Transverse colon (tissue), 4 donors: ENCODE data around the gene PTPRD. TPM values are rescaled to one million over a fixed set of nuclear protein-coding genes. Genes with fewer than 3 reads are reported as not detected.

Experiments used
- DNase-seq: peaks from one replicate; pipeline ENCODE4 v3.0.0-alpha.2; 2019
- H3K27ac ChIP-seq, 4 donors: fragments of 200-600 bp; sonication (generic); 2 replicates each; pipeline ENCODE4 v1.5.1; 2016 to 2018; ENCODE audit warnings: inconsistent platforms in 4 of 4
- H3K27me3 ChIP-seq: fragments of 200-600 bp; sonication (generic); 2 replicates; pipeline ENCODE4 v1.5.1; 2017; ENCODE audit warnings: inconsistent platforms
- H3K36me3 ChIP-seq, 4 donors: fragments of 200-600 bp; sonication (generic); 2 replicates each; pipeline ENCODE4 v1.5.1; 2017 to 2019; ENCODE audit warnings: inconsistent platforms in 4 of 4
- H3K4me1 ChIP-seq, 4 donors: fragments of 200-600 bp; sonication (generic); 2 replicates each; pipeline ENCODE4 v1.5.1; 2017 to 2020; ENCODE audit warnings: inconsistent platforms in 4 of 4
- H3K4me3 ChIP-seq, 4 donors: fragments of 200-600 bp; sonication (generic); 1 replicate in 1 of 4; 2 replicates in 3 of 4; pipeline versions ENCODE4 v1.5.1 to v1.6.1; 2017 to 2019; ENCODE audit warnings: inconsistent platforms in 4 of 4
- H3K9me3 ChIP-seq, 2 donors: fragments of 200-600 bp; sonication (generic); 2 replicates each; pipeline ENCODE4 v1.5.1; 2017 to 2019; ENCODE audit warnings: inconsistent platforms in 2 of 2
- CTCF ChIP-seq, 5 experiments: fragments of 200-600 bp in 3 of 5; fragments of 450-650 bp in 2 of 5; sonication (generic) in 3 of 5; IDR thresholded peaks; 1 replicate in 2 of 5; 2 replicates in 3 of 5; pipeline ENCODE4 v1.5.1; 2016 to 2017; ENCODE audit warnings: antibody characterized with exemption in 5 of 5, inconsistent platforms in 3 of 5, mild to moderate bottlenecking in 2 of 5, moderate library complexity in 1 of 5
- EP300 ChIP-seq: sonication (generic); formaldehyde crosslinking; IDR thresholded peaks from one replicate; pipeline ENCODE4 v1.6.1; 2017; ENCODE audit warnings: antibody characterized with exemption, low read depth
- POLR2A ChIP-seq: fragments of 450-650 bp; IDR thresholded peaks from one replicate; pipeline ENCODE4 v1.6.1; 2016; ENCODE audit warnings: antibody characterized with exemption, mild to moderate bottlenecking, moderate library complexity
- POLR2AphosphoS5 ChIP-seq, 3 donors: sonication (generic); formaldehyde crosslinking; IDR thresholded peaks; one replicate each; pipeline ENCODE4 v1.6.1; 2016; ENCODE audit warnings: antibody characterized with exemption in 3 of 3
- WGBS, 2 donors: methylation state at CpG; one replicate each; pipeline ENCODE4 v1.1.5; 2018; ENCODE audit warnings: low coverage in 1 of 2; 5-methylcytosine and 5-hydroxymethylcytosine counted together
- in situ Hi-C, 4 donors: fragments of 200-750 bp; cut with MboI; loops; one replicate each; pipeline versions ENCODE4 v1.15.0 to v1.15.1; 2017; ENCODE audit warnings: low sequenced_read_pairs in 3 of 4, low pct_ligation_motif_present in 1 of 4, low pct_unique_long_range_greater_than_20kb in 1 of 4
- intact Hi-C: fragments of 100-400 bp; cut with DNase I; formaldehyde crosslinking; loops from one replicate; pipeline ENCODE4 v1.15.1; 2023; ENCODE audit warnings: low total_unique reads
- total RNA-seq, 4 donors: library from RNA; depleted of rRNA; stranded (reverse); fragments of >200 nt; gene quantifications; one replicate each; pipeline ENCODE4 v1.1.0, GENCODE V29; 2016

PTPRD gene
- total RNA-seq, 4 donors from 2014 or later, result 43.0 to 115 (median 79.1) TPM

GRCh38 chr9:8832955-8833354 lies 1779.8 kb downstream of the PTPRD start:
- Histone ChIP-seq H3K4me3 (no peak overlapping the region), H3K4me1 (no peaks in the 10 kb centered on the region), H3K9me3 (no peaks in the 10 kb centered on the region), H3K27ac (no peak overlapping the region), H3K36me3 (no peaks in the 10 kb centered on the region), H3K27me3 (no peaks in the 10 kb centered on the region)
- in situ Hi-C loops, result no loop called here
- TF ChIP-seq POLR2A, result no peak
- no peak for TF ChIP-seq POLR2AphosphoS5 (IDR thresholded peaks at IDR 0.05)
- TF ChIP-seq CTCF (IDR thresholded peaks at IDR 0.05), result no peak
- no peak for TF ChIP-seq EP300
- no peak for DNase-seq
- intact Hi-C loops, result no loop called here
- WGBS, 2 donors, result 86% methylated on average over 1 of the region's 1 CpG; no CpG with 5 or more reads in 1 of the 2 donors

- TF ChIP-seq POLR2AphosphoS5 (IDR thresholded peaks at IDR 0.05) (no peak), EP300 (no peak), POLR2A (no peak), CTCF (IDR thresholded peaks at IDR 0.05) (no peak)
- Histone ChIP-seq H3K27me3 (no peaks in the 10 kb centered on the region), H3K36me3 (no peaks in the 10 kb centered on the region), H3K9me3 (no peaks in the 10 kb centered on the region), H3K27ac (no peak overlapping the region), H3K4me1 (no peaks in the 10 kb centered on the region), H3K4me3 (no peak overlapping the region)
- DNase-seq, result no peak
- in situ Hi-C loops, result no loop called here
- intact Hi-C loops, result no loop called here
- WGBS, 2 donors, result 54 to 80% methylated on average over 1 of the region's 1 CpG
Measured at GRCh38 chr9:8832386-8832785, 1780.4 kb downstream of the PTPRD start.

GRCh38 chr9:8831568-8831967 lies 1781.2 kb downstream of the PTPRD start:
- no peak for TF ChIP-seq CTCF (IDR thresholded peaks at IDR 0.05)
- no peak for TF ChIP-seq POLR2AphosphoS5 (IDR thresholded peaks at IDR 0.05)
- TF ChIP-seq POLR2A, result no peak
- TF ChIP-seq EP300, result no peak
- 39 to 50% methylated on average over 2 of the region's 2 CpGs for WGBS, 2 donors
- in situ Hi-C loops, result no loop called here
- Histone ChIP-seq H3K9me3 (no peaks in the 10 kb centered on the region), H3K4me3 (no peak overlapping the region), H3K27me3 (no peaks in the 10 kb centered on the region), H3K4me1 (no peaks in the 10 kb centered on the region), H3K36me3 (no peaks in the 10 kb centered on the region), H3K27ac (no peak overlapping the region)
- DNase-seq, result no peak
- intact Hi-C loops, result no loop called here

- no peaks in the 10 kb centered on the region for H3K36me3 ChIP-seq
- no peak for DNase-seq
- H3K27ac ChIP-seq, result no peak overlapping the region
- no peaks in the 10 kb centered on the region for H3K9me3 ChIP-seq
- H3K4me1 ChIP-seq, result no peaks in the 10 kb centered on the region
- WGBS, 2 donors, result 81 to 90% methylated on average over 2 of the region's 2 CpGs
- TF ChIP-seq EP300, result no peak
- no peak for TF ChIP-seq CTCF (IDR thresholded peaks at IDR 0.05)
- no peak for TF ChIP-seq POLR2A
- no peak for TF ChIP-seq POLR2AphosphoS5 (IDR thresholded peaks at IDR 0.05)
- H3K27me3 ChIP-seq, result no peaks in the 10 kb centered on the region
- in situ Hi-C loops, result no loop called here
- intact Hi-C loops, result no loop called here
- H3K4me3 ChIP-seq, result no peak overlapping the region
Measured at GRCh38 chr9:8826281-8826680, 1786.5 kb downstream of the PTPRD start.
